Ammon's horn (tissue), 1 donor: ENCODE results near the gene HNRNPF.

Source experiments
- DNase-seq: peaks from one replicate; pipeline ENCODE4 v3.0.0-alpha.2; 2016; ENCODE audit warnings: low spot score

Gene HNRNPF

GRCh38 chr10:43421201-43421507 is 12.2 kb upstream of the HNRNPF start:
- no peak for DNase-seq

- peak; percentile 88 for DNase-seq
These were observed 11.6 kb upstream of the HNRNPF start for GRCh38 chr10:43420369-43421200.

- DNase-seq, result no peak
These were observed 11.0 kb upstream of the HNRNPF start for GRCh38 chr10:43419997-43420368.

GRCh38 chr10:43417950-43418768 is 9.2 kb upstream of the HNRNPF start:
- peak; percentile 18 for DNase-seq

- no peak for DNase-seq
These were observed 6.6 kb upstream of the HNRNPF start for GRCh38 chr10:43415544-43415943.

GRCh38 chr10:43411536-43411935 is 2.5 kb upstream of the HNRNPF start:
- no peak for DNase-seq

- DNase-seq, result no peak
These were observed 1.4 kb upstream of the HNRNPF start for GRCh38 chr10:43410345-43410744.

- DNase-seq, result peak; percentile 23
These were observed 561 bp upstream of the HNRNPF start for GRCh38 chr10:43409385-43410109.

- DNase-seq, result no peak
These were observed 666 bp downstream of the HNRNPF start for GRCh38 chr10:43408331-43408709.

- DNase-seq, result peak; percentile 88
These were observed 1.2 kb downstream of the HNRNPF start for GRCh38 chr10:43407576-43408330.

- peak; percentile 25 for DNase-seq
These were observed 1.8 kb downstream of the HNRNPF start for GRCh38 chr10:43407148-43407575.

GRCh38 chr10:43404704-43405084 is 4.3 kb downstream of the HNRNPF start:
- DNase-seq, result no peak

GRCh38 chr10:43403911-43404703 is 4.9 kb downstream of the HNRNPF start:
- DNase-seq, result no peak

GRCh38 chr10:43402880-43403452 is 6.0 kb downstream of the HNRNPF start:
- DNase-seq, result no peak

- DNase-seq, result no peak
These were observed 6.8 kb downstream of the HNRNPF start for GRCh38 chr10:43402176-43402575.

- no peak for DNase-seq
These were observed 7.4 kb downstream of the HNRNPF start for GRCh38 chr10:43401627-43402026.

GRCh38 chr10:43399320-43400310 is 9.4 kb downstream of the HNRNPF start:
- no peak for DNase-seq

GRCh38 chr10:43398939-43399319 is 10.1 kb downstream of the HNRNPF start:
- no peak for DNase-seq

GRCh38 chr10:43396928-43397624 is 11.9 kb downstream of the HNRNPF start:
- peak; percentile 87 for DNase-seq
